ENCODE results near the gene RACGAP1. TPM values are rescaled to one million over a fixed set of nuclear protein-coding genes. Genes with fewer than 3 reads are reported as not detected.

The RACGAP1 gene
- polyA plus RNA-seq, 3 donors, result 3.1 to 5.4 (median 3.6) TPM

DNA sequence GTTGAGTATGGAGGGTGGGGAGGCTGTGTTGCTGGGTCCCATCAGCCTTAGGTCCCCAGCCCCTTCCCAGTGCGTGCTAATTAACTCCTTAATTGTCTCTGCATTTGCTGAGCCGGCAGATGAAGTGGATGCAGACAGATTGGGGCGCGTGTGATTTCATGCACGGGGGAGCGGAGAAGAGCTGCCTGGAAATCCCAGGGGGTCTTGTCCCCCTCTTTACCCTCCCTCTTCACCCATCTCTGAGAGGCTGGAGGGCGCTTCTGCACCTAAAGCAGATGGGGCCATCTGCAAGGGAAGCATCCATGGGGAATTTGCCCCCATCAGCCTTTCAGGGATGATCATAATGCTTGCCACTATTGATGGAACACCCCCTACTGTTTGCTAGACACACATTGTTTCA, 27.7 kb upstream of the RACGAP1 start:
- no peak overlapping the region for H3K27ac ChIP-seq (ENCODE audit: low read depth in 1 of 2, low read length in 2 of 2)
- Mint-ChIP-seq H3K27me3 (ENCODE audit: low read depth in 3 of 3) (peaks cover 23 to 26% (median 24%) of the 10 kb centered on the region in 3 donors), H3K9me3 (peaks cover 0 to 15% (median 5%) of the 10 kb centered on the region in 7 donors), H3K4me1 (peaks cover 52% of the 10 kb centered on the region), H3K27ac (no peak overlapping the region), H3K36me3 (peaks cover 6 to 7% of the 10 kb centered on the region in 2 donors), H3K4me3 (no peak overlapping the region)
- H3K27me3 ChIP-seq (ENCODE audit: control insufficient read depth in 2 of 2, insufficient read depth in 2 of 2, low read length in 2 of 2), result peaks cover 14 to 20% of the 10 kb centered on the region in 2 donors
- H3K79me2 ChIP-seq (ENCODE audit: insufficient read depth, low read length), result no peaks in the 10 kb centered on the region
- peaks cover 48 to 51% of the 10 kb centered on the region in 2 donors for H3K4me1 ChIP-seq (ENCODE audit: control insufficient read depth in 1 of 2, insufficient read depth in 2 of 2, low read length in 2 of 2)
- TF ChIP-seq, protein P1, sequence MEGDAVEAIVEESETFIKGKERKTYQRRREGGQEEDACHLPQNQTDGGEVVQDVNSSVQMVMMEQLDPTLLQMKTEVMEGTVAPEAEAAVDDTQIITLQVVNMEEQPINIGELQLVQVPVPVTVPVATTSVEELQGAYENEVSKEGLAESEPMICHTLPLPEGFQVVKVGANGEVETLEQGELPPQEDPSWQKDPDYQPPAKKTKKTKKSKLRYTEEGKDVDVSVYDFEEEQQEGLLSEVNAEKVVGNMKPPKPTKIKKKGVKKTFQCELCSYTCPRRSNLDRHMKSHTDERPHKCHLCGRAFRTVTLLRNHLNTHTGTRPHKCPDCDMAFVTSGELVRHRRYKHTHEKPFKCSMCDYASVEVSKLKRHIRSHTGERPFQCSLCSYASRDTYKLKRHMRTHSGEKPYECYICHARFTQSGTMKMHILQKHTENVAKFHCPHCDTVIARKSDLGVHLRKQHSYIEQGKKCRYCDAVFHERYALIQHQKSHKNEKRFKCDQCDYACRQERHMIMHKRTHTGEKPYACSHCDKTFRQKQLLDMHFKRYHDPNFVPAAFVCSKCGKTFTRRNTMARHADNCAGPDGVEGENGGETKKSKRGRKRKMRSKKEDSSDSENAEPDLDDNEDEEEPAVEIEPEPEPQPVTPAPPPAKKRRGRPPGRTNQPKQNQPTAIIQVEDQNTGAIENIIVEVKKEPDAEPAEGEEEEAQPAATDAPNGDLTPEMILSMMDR (IDR thresholded peaks at IDR 0.05), result no peak
- no peaks in the 10 kb centered on the region for H3K36me3 ChIP-seq (replicated peaks in 1 of 2; ENCODE audit: control insufficient read depth in 1 of 2, insufficient read depth in 2 of 2, low read length in 2 of 2)
- DNase-seq, result no peak
- no peak overlapping the region for H3K4me3 ChIP-seq (replicated peaks in 1 of 3; ENCODE audit: low read depth in 2 of 3, low read length in 3 of 3)
- 94% methylated on average over 6 of the region's 7 CpGs for WGBS (ENCODE audit: insufficient coverage)
- H2AFZ ChIP-seq (ENCODE audit: insufficient read depth, low read depth, low read length, poor library complexity, severe bottlenecking), result no peak overlapping the region
- intact Hi-C loops (cut with micrococcal nuclease), result no loop called here
- peaks cover 0 to 8% of the 10 kb centered on the region in 2 donors for H3K9me3 ChIP-seq (replicated peaks in 1 of 2; ENCODE audit: control insufficient read depth in 1 of 2, insufficient read depth in 1 of 2, low read length in 2 of 2)
- no peak overlapping the region for H3K4me2 ChIP-seq (replicated peaks; ENCODE audit: extremely low read depth, low read length, poor library complexity, severe bottlenecking)
- no peaks in the 10 kb centered on the region for H4K20me1 ChIP-seq (ENCODE audit: insufficient read depth, low read length)
- H3K9ac ChIP-seq (ENCODE audit: insufficient read depth, low read length, poor library complexity, severe bottlenecking), result no peak overlapping the region

- peaks cover 21 to 23% (median 22%) of the 10 kb centered on the region in 3 donors for H3K27me3 Mint-ChIP-seq (ENCODE audit: low read depth in 3 of 3)
- no peak for DNase-seq
- intact Hi-C loops (cut with micrococcal nuclease), result no loop called here
Observed at GRCh38 chr12:50052544-50052943, 27.2 kb upstream of the RACGAP1 start.

More at GRCh38 chr12:50052544-50052943, 27.2 kb upstream of the RACGAP1 start:
- H3K4me1 Mint-ChIP-seq, result peaks cover 52% of the 10 kb centered on the region
- TF ChIP-seq, protein P1 (IDR thresholded peaks at IDR 0.05), result no peak
- H3K4me3 ChIP-seq (replicated peaks in 1 of 3; ENCODE audit: low read depth in 2 of 3, low read length in 3 of 3), result no peak overlapping the region
- H3K27me3 ChIP-seq (ENCODE audit: control insufficient read depth in 2 of 2, insufficient read depth in 2 of 2, low read length in 2 of 2), result peaks cover 12 to 17% of the 10 kb centered on the region in 2 donors
- H3K9ac ChIP-seq (ENCODE audit: insufficient read depth, low read length, poor library complexity, severe bottlenecking), result no peak overlapping the region
- no peaks in the 10 kb centered on the region for H3K36me3 ChIP-seq (replicated peaks in 1 of 2; ENCODE audit: control insufficient read depth in 1 of 2, insufficient read depth in 2 of 2, low read length in 2 of 2)
- peaks cover 0 to 15% (median 5%) of the 10 kb centered on the region in 7 donors for H3K9me3 Mint-ChIP-seq
- H2AFZ ChIP-seq (ENCODE audit: insufficient read depth, low read depth, low read length, poor library complexity, severe bottlenecking), result no peak overlapping the region
- no peaks in the 10 kb centered on the region for H4K20me1 ChIP-seq (ENCODE audit: insufficient read depth, low read length)
- H3K36me3 Mint-ChIP-seq, result peaks cover 6 to 7% of the 10 kb centered on the region in 2 donors
- no peak overlapping the region for H3K4me2 ChIP-seq (replicated peaks; ENCODE audit: extremely low read depth, low read length, poor library complexity, severe bottlenecking)
- H3K79me2 ChIP-seq (ENCODE audit: insufficient read depth, low read length), result no peaks in the 10 kb centered on the region
- peaks cover 0 to 8% of the 10 kb centered on the region in 2 donors for H3K9me3 ChIP-seq (replicated peaks in 1 of 2; ENCODE audit: control insufficient read depth in 1 of 2, insufficient read depth in 1 of 2, low read length in 2 of 2)
- no peak overlapping the region for H3K27ac Mint-ChIP-seq
- H3K4me1 ChIP-seq (ENCODE audit: control insufficient read depth in 1 of 2, insufficient read depth in 2 of 2, low read length in 2 of 2), result peaks cover 45 to 48% of the 10 kb centered on the region in 2 donors
- H3K4me3 Mint-ChIP-seq, result no peak overlapping the region
- no peak overlapping the region for H3K27ac ChIP-seq (ENCODE audit: low read depth in 1 of 2, low read length in 2 of 2)

All from CD14-positive monocyte (primary cell).